Measurements from ENCODE around the gene FYN. TPM values are rescaled to one million over a fixed set of nuclear protein-coding genes. Genes with fewer than 3 reads are reported as not detected.

The FYN gene
- total and polyA plus RNA-seq, 2 of the 13 experiments (the other 11 are each of a cell fraction or from before 2014, with no cell fraction given), result 15.5 to 24.6 TPM

GRCh38 chr6:111872401-111873177 lies 663 bp downstream of the FYN start:
- no peaks in the 10 kb centered on the region for H3K36me3 ChIP-seq (replicated peaks in 1 of 2; ENCODE audit: control insufficient read depth in 1 of 2, insufficient read depth in 2 of 2, low read length in 2 of 2)
- 2% methylated on average over 6 of the region's 83 CpGs for WGBS (ENCODE audit: low lambda C conversion rate)
- no peaks in the 10 kb centered on the region for H3K9me3 ChIP-seq (ENCODE audit: low read length)
- intact Hi-C loops (cut with micrococcal nuclease; ENCODE audit: unreplicated experiment), result loop anchor here (1.0 to 5.0 kb wide), 3 partner anchors 78 to 150 kb away; no protein-coding TSS in a partner anchor
- peak overlapping the region; percentile 63 to 82 (median 68) for H3K4me3 ChIP-seq (replicated peaks in 1 of 3; ENCODE audit: insufficient read depth in 1 of 3, low read depth in 2 of 3, low read length in 3 of 3)
- ChIA-PET CTCF (ENCODE audit: low intra/inter-chr PET ratio, low total read pairs) (no interaction called here), POLR2A (no interaction called here)
- H3K4me2 ChIP-seq (ENCODE audit: low read depth, low read length), result peak overlapping the region; percentile 100
- peak overlapping the region; percentile 15 for H2AFZ ChIP-seq (ENCODE audit: low read length)
- no TSS peak for BruUV-seq (replicated peaks)
- peaks cover 40% of the 10 kb centered on the region for H3K4me1 ChIP-seq (ENCODE audit: insufficient read depth, low read length)
- H3K27ac ChIP-seq (ENCODE audit: extremely low read length, insufficient read depth, low read length), result no peak overlapping the region
- in situ Hi-C loops (cut with HindIII; ENCODE audit: extremely low pct_ligation_motif_present, low pct_unique_long_range_greater_than_20kb), result no loop called here
- H3K79me2 ChIP-seq (ENCODE audit: insufficient read depth, low read length), result no peaks in the 10 kb centered on the region
- ATAC-seq (peak; percentile 2; the same call in 1 of the 3 replicates), DNase-seq (ENCODE audit: low spot score) (no peak), FAIRE-seq (no peak)
- H3K27me3 ChIP-seq (ENCODE audit: control insufficient read depth in 1 of 2, insufficient read depth in 2 of 2, low read length in 2 of 2), result peaks cover 0 to 21% of the 10 kb centered on the region in 2 experiments; a peak in 4 of 5 replicates
- peak overlapping the region; percentile 21 for H3K9ac ChIP-seq (ENCODE audit: insufficient read depth, low read depth, low read length)
- no peaks in the 10 kb centered on the region for H4K20me1 ChIP-seq (ENCODE audit: insufficient read depth, low read length)
- TF ChIP-seq ZNF777 (CRISPR knock-in tag; IDR thresholded peaks at IDR 0.05) (peak; percentile 37; the same call in 1 of the 2 replicates), NFE2 (CRISPR knock-in tag; IDR thresholded peaks at IDR 0.05) (no peak), MTF2 (CRISPR knock-in tag; IDR thresholded peaks at IDR 0.05; ENCODE audit: borderline replicate concordance) (peak; percentile 61; the same call in 1 of the 2 replicates), GABPA (IDR thresholded peaks at IDR 0.05; ENCODE audit: low read depth, low read length) (no peak), GABPA (CRISPR knock-in tag; IDR thresholded peaks at IDR 0.05; ENCODE audit: low read depth) (no peak), ZBTB42 (CRISPR knock-in tag; IDR thresholded peaks at IDR 0.05) (no peak), SALL2 (CRISPR knock-in tag; IDR thresholded peaks at IDR 0.05) (0 out of 2 replicates have a peak, but pooled peaks have one; percentile 13), ARNT (IDR thresholded peaks at IDR 0.05) (no peak), AGO1 (IDR thresholded peaks at IDR 0.05; ENCODE audit: low read depth, low read length, poor library complexity, severe bottlenecking) (peak; percentile 8), SP5 (CRISPR knock-in tag; IDR thresholded peaks at IDR 0.05; ENCODE audit: borderline replicate concordance, low read depth) (0 out of 2 replicates have a peak, but pooled peaks have one; percentile 6), ZNF724P (CRISPR knock-in tag; IDR thresholded peaks at IDR 0.05; ENCODE audit: borderline replicate concordance) (no peak), ZNF780A (CRISPR knock-in tag; IDR thresholded peaks at IDR 0.05) (no peak), PPARG (CRISPR knock-in tag; conservative IDR thresholded peaks at IDR 0.05) (no peak), ZNF451 (CRISPR knock-in tag; IDR thresholded peaks at IDR 0.05) (no peak), YEATS4 (CRISPR knock-in tag; IDR thresholded peaks at IDR 0.05; ENCODE audit: borderline replicate concordance) (no peak), PHB2 (IDR thresholded peaks at IDR 0.05; ENCODE audit: partially characterized antibody) (no peak), PHF20 (CRISPR knock-in tag; IDR thresholded peaks at IDR 0.05) (no peak), ATF7 (IDR thresholded peaks at IDR 0.05) (0 out of 2 replicates have a peak, but pooled peaks have one; percentile 24), ATF7 (CRISPR knock-in tag; IDR thresholded peaks at IDR 0.05) (no peak), NR2F1 (CRISPR knock-in tag; IDR thresholded peaks at IDR 0.05) (no peak), ZNF20 (CRISPR knock-in tag; IDR thresholded peaks at IDR 0.05) (no peak), NFKB2 (CRISPR knock-in tag; IDR thresholded peaks at IDR 0.05; ENCODE audit: borderline replicate concordance) (0 out of 2 replicates have a peak, but pooled peaks have one; percentile 23), DMAP1 (CRISPR knock-in tag; IDR thresholded peaks at IDR 0.05) (no peak; the same call in 1 of the 2 replicates)
- TF ChIP-seq, protein P1, sequence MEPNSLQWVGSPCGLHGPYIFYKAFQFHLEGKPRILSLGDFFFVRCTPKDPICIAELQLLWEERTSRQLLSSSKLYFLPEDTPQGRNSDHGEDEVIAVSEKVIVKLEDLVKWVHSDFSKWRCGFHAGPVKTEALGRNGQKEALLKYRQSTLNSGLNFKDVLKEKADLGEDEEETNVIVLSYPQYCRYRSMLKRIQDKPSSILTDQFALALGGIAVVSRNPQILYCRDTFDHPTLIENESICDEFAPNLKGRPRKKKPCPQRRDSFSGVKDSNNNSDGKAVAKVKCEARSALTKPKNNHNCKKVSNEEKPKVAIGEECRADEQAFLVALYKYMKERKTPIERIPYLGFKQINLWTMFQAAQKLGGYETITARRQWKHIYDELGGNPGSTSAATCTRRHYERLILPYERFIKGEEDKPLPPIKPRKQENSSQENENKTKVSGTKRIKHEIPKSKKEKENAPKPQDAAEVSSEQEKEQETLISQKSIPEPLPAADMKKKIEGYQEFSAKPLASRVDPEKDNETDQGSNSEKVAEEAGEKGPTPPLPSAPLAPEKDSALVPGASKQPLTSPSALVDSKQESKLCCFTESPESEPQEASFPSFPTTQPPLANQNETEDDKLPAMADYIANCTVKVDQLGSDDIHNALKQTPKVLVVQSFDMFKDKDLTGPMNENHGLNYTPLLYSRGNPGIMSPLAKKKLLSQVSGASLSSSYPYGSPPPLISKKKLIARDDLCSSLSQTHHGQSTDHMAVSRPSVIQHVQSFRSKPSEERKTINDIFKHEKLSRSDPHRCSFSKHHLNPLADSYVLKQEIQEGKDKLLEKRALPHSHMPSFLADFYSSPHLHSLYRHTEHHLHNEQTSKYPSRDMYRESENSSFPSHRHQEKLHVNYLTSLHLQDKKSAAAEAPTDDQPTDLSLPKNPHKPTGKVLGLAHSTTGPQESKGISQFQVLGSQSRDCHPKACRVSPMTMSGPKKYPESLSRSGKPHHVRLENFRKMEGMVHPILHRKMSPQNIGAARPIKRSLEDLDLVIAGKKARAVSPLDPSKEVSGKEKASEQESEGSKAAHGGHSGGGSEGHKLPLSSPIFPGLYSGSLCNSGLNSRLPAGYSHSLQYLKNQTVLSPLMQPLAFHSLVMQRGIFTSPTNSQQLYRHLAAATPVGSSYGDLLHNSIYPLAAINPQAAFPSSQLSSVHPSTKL (CRISPR knock-in tag; IDR thresholded peaks at IDR 0.05), result no peak

Data from HepG2 (cell line).